Erythroblast (primary cell): ENCODE data around the gene SLC35E3.

Experiments used
- GATA1 ChIP-seq: IDR thresholded peaks from 2 replicates; pipeline ENCODE4 v1.6.1; 2011; ENCODE audit warnings: low read depth, mild to moderate bottlenecking, control low read depth, low read length, moderate library complexity
- POLR2A ChIP-seq: IDR thresholded peaks from 2 replicates; pipeline ENCODE4 v1.6.1; 2011; ENCODE audit warnings: mild to moderate bottlenecking, low read length

DNA sequence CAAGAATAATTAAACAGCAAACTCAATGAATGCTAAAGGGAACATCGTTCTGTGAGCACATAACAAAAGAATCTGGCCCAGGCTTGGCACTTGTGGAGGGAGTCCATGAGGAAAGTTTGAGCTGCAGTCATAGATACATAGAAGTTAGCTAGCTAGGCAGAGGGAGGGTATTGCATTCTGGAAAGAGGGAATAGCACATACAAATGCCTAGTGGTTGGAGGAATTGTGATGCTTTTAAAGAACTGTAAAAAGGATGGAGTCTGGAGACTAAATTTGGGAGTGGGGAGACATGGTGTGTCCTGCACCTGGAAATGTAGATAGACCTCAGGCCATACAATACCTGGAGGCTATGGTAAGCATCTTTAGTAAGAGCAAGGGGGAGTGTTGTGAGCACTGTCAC is 24.0 kb downstream of the SLC35E3 start:
- no peak for TF ChIP-seq POLR2A
- TF ChIP-seq GATA1 = no peak
